ENCODE measurements around the gene SLC12A8.

Gene SLC12A8

DNA sequence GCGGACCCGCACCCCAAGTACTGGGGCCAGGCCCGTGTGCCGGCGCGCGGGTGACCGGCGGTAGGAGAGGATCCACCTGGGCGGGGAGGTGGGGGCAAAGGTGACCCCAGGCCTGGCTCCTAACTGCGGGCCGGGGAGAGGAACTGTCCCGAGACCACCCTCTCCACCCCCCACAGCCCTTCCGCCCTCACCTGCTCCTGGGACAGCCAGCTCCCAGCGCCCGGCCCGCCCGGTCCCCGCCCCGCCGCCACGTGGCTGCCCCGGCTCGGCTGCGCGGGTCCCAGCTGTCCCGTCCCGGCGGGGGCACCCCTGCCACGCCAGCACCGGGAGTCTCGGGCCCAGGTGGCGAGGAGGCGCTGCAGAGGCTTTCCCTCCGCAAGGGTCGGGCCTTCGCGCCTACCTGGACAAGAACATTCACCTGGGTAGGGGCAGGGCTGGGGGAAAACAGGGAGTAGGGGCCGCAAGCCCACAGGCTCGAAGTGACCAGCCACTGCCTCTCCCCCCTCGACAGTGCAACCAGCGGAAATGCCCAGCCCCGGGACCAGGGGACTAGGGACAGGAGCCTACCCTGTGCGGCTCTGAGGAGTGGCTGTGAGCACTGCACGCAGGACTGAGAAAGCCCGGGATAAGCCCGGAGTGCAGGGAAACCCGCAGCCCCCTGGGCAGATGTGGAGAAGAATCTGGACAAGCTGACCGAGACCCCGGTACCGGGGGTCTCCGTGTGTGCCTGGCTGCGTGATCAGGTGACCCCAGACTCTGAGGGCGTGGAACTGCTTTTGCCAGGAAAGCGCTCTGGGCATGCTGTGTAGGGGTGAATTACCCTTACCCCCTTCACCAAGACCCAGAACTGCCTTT, at the start of gene SLC12A8:
SLC12A8 (minus strand) TSS at position 240 of the 855 bp plus-strand sequence. CDS start 1,399 bp downstream, outside the sequence.
- DNase-seq (ENCODE audit: low read depth in 1 of 2, low spot score in 1 of 2), result no peak

GRCh38 chr3:125262161-125262560, 49.6 kb upstream of the SLC12A8 start:
- no peak for DNase-seq (ENCODE audit: low read depth in 1 of 2, low spot score in 1 of 2)

DNA sequence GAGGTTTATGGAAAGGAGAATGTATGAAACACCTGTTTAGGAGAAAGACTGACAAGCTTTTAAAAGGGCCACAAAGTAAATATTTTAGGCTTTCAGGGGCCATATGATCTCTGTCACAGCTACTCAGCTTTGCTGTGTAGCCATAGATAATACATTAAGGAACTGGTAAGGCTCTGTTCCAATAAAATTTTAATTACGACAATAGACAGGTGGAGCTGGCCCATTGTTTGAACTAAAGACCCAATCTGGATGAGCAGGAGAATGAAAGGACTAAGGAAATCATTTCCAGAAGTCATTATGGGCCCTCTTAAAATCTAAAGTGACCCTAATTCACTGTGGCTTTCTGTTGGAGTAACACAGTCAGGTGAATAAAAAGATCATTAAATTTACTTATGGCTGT, 48.5 kb upstream of the SLC12A8 start:
- DNase-seq (ENCODE audit: low read depth in 1 of 2, low spot score in 1 of 2), result no peak

GRCh38 chr3:125260158-125260557, 47.6 kb upstream of the SLC12A8 start:
- DNase-seq (ENCODE audit: low read depth in 1 of 2, low spot score in 1 of 2), result no peak

- no peak for DNase-seq (ENCODE audit: low read depth in 1 of 2, low spot score in 1 of 2)
These were observed 45.0 kb upstream of the SLC12A8 start for GRCh38 chr3:125257536-125257935.

DNA sequence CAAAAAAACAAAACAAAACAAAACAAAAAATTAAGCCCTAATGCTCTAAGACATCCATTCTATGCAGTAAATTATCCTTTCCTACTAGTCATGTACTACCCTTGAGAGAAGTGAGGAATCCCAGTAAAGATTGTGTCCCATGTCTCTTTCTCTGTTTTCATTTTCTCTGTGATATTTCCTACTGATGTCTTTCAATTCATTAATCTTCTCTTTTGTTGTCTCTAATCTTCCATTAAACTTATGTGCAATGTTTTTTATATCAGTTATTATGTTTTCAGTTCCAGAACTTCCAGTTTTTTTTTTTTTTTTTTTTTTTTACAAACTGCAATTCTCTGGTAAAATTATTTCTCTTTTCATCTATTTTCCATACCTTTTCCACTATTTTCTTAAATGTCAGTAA, 44.1 kb upstream of the SLC12A8 start:
- no peak for DNase-seq (ENCODE audit: low read depth in 1 of 2, low spot score in 1 of 2)

GRCh38 chr3:125250973-125251372, 38.4 kb upstream of the SLC12A8 start:
- DNase-seq (ENCODE audit: low read depth in 1 of 2, low spot score in 1 of 2), result no peak

DNA sequence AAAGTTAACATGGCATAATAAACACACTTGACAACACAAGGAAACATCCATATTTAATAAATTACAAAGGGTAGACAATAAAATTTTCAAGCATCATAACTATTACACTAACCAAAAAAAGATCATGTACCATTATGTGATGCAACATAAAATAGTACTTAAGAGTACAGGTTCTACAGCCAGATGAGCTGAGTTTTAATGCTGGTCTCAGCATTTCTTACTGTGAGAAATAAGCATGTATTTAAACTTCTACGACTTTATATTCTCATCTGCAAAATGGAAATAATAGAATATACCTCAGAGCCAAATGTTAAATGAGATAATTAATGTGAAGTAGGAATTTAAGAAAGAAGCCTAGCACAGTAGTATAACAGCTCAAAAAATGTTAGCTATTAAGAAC, 33.7 kb upstream of the SLC12A8 start:
- DNase-seq (ENCODE audit: low read depth in 1 of 2, low spot score in 1 of 2), result no peak

DNA sequence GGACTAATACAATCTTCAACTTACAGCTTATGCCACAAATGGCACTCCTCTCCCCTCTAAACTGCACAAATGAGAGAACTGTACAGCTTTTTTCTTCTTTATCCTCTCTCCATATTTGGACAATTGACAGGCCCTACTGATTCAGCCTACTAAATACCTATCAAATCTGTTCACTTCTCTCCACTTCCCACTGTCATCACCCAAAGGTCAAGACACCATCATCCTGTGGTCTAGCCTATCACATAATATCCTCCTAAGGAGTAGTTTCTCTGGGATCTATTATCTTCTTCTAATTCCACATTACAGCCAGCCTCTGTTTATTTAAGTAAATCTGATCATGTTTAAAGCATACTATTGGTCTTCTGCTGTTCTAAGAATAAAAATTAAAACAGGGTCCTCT, 33.0 kb upstream of the SLC12A8 start:
- DNase-seq (ENCODE audit: low read depth in 1 of 2, low spot score in 1 of 2), result no peak

DNA sequence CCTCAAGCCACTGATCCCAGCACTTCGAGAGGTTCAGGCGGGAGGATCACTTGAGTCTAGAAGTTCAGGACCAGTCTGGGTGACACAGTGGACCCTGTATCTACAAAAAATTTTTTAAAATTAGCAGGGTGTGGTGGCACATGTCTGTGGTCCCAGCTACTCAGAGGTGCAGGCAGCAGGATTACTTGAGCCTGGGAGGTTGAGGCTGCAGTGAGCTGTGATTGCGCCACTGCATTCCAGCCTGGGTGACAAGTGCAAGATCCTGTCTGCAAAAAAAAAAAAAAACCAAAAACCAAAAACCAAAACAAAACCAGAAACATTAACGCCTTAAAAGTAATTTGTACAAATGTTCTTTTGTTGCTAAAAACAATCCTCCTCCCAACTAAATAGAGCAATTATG, 27.9 kb upstream of the SLC12A8 start:
- no peak for DNase-seq (ENCODE audit: low read depth in 1 of 2, low spot score in 1 of 2)

- no peak for DNase-seq (ENCODE audit: low read depth in 1 of 2, low spot score in 1 of 2)
These were observed 26.7 kb upstream of the SLC12A8 start for GRCh38 chr3:125239266-125239665.

DNA sequence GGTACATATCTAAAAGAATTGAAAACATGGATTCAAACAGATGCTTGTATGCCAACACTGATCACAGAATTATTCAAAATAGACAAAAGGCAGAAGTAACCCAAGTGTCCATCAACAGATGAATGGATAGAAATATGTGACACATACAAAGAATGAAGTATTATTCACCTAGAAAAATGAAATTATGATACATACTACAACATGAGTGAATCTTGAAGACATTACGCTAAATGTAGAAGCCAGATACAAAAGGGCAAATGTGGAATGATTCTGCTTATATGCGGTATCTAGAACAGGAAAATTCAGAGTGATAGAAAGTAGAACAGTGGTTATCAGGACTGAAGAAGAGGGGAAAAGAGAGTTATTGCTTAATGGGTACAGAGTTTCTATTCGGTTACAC, 26.2 kb upstream of the SLC12A8 start:
- no peak for DNase-seq (ENCODE audit: low read depth in 1 of 2, low spot score in 1 of 2)

DNA sequence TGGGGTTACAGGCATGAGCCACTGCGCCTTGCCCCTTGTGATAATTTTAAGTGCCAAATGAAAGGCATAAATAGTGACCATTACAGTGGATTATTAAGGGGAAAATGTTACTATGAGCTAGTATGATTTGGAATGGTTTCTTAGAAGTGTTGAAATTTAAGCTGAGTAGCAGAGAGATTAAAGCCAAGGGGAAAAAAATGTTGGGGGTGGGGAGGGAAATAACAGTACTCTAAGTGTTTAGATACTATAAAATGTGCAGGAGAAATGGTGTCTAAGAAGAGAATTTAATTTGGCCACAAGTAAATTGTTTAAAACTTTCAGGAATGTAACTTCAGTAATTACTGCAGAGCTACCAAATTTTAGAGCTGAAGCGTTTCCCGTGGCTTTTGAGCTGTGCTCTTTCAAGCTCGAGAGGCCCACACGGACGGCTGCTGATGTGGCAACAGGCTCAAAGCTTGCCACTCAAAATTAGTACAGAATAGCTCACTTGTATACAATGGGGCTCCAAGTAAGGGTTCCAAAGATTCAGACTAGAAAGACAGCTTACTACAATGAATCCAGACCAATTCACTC, 23.9 kb upstream of the SLC12A8 start:
- no peak for DNase-seq (ENCODE audit: low read depth in 1 of 2, low spot score in 1 of 2)

- DNase-seq (ENCODE audit: low read depth in 1 of 2, low spot score in 1 of 2), result no peak
These were observed 22.3 kb upstream of the SLC12A8 start for GRCh38 chr3:125234831-125235230.

GRCh38 chr3:125232401-125232800, 19.9 kb upstream of the SLC12A8 start:
- DNase-seq (ENCODE audit: low read depth in 1 of 2, low spot score in 1 of 2), result no peak

GRCh38 chr3:125231895-125232294, 19.3 kb upstream of the SLC12A8 start:
- no peak for DNase-seq (ENCODE audit: low read depth in 1 of 2, low spot score in 1 of 2)

- DNase-seq (ENCODE audit: low read depth in 1 of 2, low spot score in 1 of 2), result no peak
These were observed 17.2 kb upstream of the SLC12A8 start for GRCh38 chr3:125229707-125230106.

GRCh38 chr3:125229168-125229567, 16.6 kb upstream of the SLC12A8 start:
- DNase-seq (ENCODE audit: low read depth in 1 of 2, low spot score in 1 of 2), result no peak

DNA sequence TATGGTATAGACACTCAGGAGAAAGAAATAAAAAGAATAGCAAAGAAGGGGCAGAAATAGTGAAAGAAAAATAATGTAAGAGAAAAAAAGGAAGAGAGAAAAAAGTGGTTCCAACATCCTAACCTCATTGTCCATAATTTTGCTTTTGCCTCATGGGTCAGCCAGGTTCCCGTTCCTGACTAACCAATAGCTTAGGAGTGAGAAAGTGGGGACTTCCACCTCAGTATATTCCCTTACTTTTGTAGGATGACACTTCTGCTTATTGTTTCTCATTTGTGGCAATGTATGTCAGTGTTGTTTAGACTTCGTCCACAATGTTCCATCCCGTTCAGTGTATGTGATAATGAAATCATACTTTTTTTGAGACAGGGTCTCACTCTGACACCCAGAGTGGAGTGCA, 9.3 kb upstream of the SLC12A8 start:
- no peak for DNase-seq (ENCODE audit: low read depth in 1 of 2, low spot score in 1 of 2)

DNA sequence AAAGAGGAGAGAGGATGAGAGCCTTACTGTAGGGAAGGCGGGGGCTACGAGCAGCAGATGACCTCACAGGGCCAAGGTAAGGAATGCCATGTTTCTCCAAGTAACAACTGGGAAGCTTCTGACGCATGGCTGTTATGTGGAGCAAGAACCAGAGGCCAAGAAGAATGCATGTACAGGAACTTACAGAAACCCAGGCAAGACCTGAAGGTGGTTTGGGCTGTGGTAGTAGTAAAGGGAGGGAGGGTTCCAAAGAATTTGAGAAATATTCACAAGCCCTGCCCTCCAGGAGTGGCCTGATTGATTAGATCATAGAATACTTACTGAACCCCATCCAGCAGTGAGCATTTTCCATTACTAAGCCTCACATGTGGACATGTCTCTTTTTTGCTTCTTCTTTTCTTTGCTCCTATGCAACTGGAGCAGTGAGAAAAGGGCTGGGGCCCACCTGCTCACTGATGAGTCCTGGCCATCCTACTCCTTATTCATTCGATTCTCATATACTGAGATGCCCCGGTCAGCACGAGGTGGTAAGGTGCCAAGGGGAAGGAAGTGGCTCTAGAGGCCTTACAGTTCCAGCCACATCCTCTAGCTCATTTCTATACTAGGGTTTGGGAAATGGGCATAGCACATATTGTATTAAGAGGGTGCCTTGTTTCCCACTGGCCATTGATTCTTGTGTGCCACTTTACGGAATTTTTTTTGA, 8.3 kb upstream of the SLC12A8 start:
- no peak for DNase-seq (ENCODE audit: low read depth in 1 of 2, low spot score in 1 of 2)

- no peak for DNase-seq (ENCODE audit: low read depth in 1 of 2, low spot score in 1 of 2)
These were observed 7.6 kb upstream of the SLC12A8 start for GRCh38 chr3:125220183-125220582.

DNA sequence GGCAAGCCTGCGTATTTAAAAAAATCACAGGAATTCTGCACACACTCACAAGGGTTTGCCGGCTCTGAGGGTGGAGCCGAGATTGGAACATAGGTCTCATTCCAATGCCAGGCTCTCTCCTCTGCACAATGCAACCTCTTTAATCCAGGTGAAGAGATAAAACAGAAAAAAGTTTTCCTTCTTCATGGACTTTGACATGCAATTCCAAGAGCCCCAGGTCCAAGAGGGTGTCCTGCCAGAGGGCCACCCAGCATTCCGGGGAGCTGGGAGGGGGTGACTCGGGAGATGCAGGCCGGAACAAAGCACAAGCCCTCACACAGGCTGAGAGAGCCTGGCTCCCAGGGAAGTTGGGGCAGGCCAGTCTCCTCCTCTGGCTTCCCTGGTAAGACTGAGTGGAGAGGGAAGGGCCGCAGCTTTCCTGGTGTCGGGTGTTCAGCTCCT, 6.7 kb upstream of the SLC12A8 start:
- no peak for DNase-seq (ENCODE audit: low read depth in 1 of 2, low spot score in 1 of 2)

Data from activated T-helper 1 cell treated with anti-CD3 and anti-CD28 coated beads, Interleukin-2, amount 50 U/mL, for 16 hours (primary cell).